HG03342 (cell line): ENCODE results near the gene OMP.

Source experiments
- ATAC-seq: cut with Tn5 transposase; IDR thresholded peaks from one replicate; pipeline ENCODE4 v1.9.1; 2021; ENCODE audit warnings: mild to moderate bottlenecking, moderate library complexity; ENCODE audit not compliant: unreplicated experiment

The OMP gene

DNA sequence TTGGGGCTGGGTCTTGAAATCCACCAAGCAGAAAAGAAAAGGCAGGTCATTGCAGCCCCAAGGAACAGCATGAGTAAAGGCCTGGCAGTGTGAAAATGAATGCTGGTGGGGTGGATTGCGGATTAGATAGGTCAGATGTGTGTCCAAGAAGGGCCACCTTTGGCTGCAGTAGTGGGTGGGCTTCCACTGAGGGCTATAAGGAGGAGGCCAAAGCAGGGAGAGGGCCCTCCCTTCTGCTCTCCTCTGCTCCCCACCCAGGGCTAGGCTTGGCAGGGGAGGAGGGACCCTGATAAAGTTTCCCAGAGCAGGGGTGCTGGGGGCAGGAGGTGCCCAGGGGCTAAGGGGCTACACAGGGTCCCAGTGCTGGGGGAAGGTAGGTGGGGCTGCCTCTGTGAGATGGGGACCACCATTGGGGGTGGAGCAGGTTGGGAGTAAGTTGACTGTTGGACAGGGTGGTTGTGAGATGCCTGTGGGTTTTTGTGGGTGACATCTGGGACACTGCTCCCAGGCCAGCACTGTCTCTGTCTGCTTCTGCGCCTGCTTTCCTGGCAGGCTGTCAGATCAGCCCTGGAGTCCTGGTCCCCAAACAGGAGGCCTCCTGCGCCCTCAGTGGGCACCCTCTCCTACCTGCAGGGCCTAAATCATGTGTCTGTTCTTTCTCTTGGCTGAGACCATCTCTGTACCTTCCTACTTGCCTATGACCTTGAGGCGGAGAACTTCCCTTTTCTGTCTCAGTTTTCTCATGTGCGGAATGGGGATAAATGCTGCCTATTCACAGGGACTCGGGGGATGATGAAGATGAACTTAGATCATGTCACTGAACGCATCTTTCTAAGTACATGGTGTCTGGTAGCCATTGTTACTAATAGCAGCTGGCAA, 33.9 kb upstream of the OMP start:
- no peak for ATAC-seq

DNA sequence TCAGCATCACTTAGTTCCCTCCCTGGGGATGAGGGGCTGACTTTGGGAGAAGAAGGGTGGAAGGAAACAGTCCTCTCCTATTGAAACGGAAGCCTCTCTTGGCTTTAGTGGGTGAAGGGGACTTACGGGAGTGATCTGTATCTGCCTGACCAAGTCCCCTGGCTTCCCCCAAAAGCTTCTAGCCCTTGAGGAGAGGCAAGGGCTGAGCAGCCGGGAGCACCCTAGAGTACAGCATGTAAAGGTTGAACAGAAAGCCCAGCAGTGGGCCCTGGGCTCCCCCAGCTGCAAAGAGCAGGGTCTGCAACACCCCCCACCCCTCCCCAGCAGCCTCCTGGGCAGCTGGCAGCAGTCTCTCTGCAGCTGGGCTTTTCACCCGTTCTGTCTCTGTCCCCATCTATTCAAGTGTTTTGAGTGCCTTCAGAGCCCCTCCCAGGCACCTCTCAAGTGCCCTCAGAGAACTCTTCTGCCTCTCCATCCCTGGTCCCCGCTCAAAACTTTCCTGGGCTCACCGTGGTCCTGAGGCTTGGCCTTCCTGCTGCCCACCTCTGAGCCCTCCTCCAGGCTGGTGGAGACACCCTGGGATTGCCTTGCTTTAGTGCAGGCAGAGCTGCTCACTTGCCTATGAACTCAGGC, 33.2 kb upstream of the OMP start:
- ATAC-seq, result no peak

DNA sequence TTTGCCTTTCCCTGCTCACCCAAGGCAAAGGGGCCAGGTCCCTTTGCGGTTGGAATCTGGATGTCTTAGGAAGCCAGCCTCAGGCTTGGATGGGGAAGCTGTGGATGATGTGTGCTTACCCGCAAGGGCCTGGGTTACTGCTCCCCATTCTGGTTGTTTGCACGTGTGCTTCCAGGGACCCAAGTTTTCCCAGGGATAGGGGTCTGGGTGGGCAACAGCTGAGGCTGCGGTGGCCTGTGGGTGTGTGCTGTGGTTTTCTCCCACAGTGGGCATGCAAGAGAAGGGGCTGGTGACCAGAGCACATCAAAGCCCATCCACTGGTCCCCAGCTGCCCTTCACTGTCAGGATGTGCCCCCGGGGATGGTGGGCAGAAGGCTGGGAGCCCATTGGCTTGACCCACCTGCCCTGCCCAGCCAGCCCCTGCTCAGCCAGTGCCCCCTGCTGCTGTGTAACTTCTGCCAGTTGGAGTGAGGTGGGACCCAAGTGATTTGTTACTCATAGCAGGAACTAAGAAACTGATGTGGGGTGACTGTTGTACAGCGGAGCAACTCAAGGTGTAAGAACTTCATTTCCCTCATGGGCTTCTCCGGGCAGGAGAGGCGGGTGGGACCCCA, 32.6 kb upstream of the OMP start:
- ATAC-seq, result no peak

DNA sequence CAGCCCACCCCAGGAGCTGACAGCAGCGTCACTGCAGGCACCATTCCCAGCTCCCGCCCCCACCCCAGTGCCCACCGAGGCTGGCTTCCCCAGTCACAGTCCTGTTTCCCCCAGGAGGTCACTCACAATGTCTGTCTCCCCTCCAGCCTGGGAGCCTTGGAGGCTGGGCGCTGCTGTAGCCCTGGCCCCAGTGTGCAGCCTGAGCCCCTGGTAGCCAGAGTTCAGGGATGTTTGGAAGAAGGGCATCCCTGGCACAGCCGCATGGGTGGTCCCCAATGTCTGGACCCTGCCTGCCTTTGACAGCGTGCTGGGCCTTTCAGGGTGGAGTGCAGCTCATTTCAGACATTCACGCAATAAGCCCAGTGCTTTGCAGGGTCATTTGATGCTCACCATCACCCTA, 31.6 kb upstream of the OMP start:
- ATAC-seq, result no peak

DNA sequence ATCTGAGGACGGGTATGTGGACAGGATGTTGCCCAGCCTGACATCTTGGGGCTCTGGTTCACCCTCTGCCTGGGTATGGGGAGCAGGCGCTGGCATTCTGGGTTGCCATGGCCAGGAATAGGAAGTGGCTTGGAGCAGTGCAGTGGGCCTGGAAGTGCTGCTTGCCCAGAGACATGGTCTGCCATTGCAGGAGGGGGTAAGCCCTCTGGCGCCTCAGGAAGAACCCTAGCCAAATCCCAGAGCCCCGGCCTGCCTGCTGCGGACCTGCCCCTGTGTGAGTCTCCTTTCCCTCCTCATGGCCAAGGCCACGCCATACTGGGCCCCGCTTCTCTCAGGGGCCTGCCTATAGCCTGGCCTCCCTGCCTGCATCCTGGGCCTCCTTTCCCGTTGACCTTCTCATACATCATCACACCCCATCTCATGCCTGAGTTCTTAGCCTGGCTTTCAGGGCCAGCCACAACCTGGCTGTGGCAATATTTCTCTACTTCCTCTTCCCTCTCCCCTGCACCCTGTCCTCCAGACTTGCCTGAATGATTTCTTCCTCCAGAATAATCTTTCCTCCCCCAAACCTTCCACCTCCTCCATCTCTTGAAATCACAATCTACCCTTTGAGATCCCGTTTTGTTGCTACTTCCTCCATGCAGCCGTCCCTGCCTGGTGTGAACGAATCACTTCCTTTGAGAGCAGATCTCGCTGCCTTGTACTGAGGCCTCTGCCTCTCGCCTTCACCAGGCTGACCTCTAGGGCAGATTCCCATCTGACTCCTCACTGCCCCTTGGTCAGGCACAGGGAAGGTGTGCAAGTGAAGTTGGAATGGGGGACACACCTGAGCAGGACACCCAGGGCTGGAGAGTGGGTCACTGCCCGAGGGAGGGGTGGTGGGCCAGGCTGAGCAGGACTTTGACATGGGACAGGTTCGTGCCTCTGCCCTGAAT, 30.7 kb upstream of the OMP start:
- no peak for ATAC-seq

DNA sequence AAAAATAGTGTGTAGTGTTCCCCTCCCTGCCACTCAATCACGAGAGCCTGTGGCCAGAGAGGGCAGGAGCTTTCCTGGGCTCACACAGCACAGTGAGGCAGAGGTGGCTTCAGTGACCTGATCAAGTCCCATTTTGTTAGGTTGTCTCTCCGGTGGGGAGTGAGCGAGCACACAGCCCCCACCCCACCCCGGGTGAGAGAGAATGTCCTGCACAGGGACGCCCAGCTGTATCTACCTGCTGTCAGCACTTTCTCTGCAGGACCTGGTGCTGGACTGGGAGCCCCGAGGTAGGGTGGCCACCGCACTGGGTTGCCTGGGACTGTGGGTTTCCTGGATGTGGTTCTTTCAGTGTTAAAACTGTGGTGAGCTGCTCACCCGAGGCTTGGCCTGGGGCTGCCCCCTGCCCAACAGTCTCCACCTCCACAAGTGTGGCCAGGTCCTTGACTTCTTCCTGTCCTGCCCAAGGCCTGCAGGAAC, 29.8 kb upstream of the OMP start:
- no peak for ATAC-seq

DNA sequence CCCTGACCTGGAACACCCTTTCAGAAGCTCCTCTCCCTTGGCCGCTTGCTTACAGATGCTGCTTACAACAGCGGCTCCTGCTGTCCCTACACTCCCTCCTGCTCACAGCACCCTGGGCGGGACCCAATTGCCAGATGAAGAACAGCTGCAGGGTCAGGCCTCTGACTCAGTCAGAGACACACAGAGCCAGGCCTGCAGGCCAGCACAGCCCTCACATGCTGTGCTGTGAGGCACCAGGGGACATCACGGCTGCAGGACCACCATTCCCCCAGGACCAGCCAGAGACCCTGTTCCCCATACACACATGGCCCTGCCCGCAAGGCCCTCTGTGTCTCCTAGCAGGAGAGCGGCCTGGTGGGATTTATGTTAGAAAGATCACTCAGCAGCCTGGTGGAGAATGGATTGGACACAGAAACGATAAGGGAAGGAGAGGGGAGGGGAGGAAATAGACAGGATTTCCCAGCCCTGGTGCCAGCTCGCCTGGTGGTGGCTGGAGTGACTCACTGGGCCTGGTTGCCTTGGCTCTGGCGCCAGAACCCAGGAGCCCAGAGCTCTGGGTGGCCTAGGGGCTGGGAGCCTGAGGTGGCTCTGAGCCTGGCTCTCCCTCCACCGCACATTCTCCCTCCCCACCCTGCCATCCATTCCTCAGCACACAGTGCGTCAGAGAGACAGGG, 29.2 kb upstream of the OMP start:
- ATAC-seq, result no peak

DNA sequence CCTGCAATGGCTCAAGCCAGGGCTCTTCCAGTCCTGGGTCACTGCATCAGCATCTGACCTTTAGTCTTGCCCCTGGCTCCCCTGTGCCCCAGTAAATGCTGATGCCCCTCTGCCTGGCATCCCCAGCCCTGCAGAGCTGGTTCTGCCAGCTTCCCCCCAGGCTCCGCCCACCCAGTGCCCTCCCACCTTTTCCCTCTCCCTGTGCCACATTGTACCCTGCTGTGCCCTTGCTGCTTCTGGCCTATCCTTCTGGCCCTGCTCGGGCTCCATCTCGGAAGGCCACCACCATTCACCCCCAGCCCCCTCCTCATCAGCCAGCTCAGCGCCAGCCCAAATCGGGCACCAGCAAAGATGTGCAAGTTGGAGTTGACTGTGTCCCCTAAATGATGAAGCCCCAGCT, 28.4 kb upstream of the OMP start:
- ATAC-seq, result no peak

DNA sequence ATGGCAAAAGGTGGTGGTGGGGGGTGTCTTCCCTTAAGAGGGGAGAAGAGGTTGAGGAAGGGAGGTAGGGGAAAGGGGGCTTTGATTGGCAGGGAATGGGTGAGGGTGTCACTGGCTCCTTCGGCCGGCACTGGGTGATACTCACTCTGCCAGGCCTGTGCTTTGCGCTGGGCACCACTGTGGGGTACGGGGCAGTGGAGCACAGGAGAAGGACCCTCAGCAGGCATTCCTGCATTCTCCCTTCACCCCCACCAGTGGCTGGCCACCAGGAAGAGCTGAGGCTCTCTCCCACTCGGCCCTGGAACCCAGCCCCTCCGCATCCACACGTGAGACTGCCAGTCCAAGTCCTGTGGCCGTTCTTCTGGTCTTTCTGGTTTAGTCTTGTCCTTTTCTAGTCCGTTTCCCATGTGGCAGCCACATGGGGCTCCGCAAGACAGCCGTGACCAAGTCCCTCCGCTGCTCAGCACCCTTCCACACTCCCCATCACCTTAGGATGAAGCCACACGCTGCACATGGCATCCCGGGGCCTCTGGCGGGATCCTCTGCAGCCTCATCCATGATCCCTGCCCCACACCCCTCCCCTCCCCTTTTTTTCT, 27.9 kb upstream of the OMP start:
- ATAC-seq, result no peak

DNA sequence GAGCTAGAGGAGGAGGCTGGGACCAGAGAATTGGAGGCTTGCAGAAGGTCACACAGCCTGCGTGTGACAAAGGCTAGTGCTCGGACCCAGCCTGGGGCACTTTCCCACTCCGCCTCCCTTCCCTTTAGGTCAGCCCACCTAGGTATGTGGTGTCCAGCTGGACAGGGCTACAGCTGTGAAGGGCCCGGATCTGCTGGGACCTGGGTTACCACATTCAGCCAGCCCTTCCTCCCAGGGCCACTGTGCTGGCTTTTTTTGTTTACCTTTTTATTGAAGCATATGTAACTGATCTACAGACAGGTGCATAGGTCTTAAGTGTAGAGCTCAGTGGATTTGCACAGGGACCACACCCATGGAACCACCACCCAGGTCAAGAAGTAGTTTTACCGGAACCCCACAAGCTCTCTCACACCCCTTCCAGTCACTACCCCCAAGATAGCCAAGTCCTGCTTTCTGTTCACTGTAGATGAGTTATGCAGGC, 27.2 kb upstream of the OMP start:
- no peak for ATAC-seq

DNA sequence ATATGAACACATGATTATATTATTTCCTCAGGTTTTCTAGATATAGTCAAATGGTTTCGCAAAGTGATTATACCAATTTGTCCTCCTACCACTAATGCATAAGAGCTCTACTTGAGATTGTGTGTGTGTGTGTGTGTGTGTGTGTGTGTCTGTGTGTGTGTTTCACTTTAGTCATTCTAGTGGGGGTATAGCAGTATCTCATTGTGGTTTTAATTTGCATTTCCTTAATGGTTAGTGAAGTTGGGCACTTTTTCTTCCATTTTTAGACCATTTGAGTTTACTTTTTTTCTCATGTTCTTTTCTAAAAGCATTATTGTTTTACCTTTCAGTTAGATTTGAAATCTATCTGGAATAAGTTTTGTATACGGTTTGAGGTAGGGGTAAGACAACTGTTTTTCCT, 23.0 kb upstream of the OMP start:
- no peak for ATAC-seq

DNA sequence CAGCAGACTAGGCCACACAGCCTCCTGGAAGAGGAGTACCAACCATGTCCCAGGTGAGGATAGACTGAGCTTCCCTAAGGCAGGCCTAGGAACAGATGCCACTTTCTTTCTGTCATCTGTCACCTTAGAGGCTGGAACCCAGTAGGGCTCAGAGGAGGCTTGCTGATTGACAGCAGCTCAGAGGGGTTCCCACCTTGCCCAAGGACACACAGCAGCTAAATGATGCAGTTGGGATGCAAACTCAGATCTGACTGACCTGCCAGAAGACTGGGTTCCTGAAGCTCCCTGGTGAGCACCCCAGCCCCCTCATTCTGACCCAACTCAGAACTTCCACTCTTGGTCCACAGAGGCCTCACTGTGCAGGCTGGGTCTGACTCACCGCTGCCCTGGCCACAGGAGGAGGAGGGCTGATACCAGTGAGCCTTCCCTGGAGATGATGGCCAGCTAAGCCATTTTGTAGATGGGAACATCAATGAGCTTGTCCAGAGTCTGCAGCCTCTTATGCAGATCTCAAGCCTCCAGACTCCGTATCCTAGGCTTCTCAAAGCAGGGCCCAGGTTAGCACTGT, 21.9 kb upstream of the OMP start:
- no peak for ATAC-seq

DNA sequence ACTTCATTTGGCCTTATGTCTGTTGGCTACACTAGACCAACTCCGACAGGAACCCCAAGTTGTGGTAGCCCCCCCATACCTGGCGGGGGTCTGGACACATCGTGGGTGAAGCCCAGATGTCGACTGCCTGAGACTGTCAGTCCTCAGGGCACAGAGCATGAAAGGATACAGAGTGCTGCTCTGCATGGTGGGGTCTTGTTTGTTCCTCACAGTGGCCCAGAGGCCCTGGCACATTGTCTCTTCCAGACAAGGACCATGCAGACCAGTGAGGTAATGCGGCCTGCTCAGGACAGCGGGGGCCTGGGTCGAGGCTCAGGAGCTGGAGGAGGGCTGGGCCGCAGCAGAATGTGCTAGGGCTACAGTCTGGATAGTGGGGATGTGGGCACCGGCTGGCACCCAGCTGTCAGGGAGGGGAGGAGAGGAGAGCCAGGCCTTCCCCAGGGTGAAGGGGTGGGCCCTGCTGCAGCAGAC, 21.2 kb upstream of the OMP start:
- ATAC-seq, result no peak

DNA sequence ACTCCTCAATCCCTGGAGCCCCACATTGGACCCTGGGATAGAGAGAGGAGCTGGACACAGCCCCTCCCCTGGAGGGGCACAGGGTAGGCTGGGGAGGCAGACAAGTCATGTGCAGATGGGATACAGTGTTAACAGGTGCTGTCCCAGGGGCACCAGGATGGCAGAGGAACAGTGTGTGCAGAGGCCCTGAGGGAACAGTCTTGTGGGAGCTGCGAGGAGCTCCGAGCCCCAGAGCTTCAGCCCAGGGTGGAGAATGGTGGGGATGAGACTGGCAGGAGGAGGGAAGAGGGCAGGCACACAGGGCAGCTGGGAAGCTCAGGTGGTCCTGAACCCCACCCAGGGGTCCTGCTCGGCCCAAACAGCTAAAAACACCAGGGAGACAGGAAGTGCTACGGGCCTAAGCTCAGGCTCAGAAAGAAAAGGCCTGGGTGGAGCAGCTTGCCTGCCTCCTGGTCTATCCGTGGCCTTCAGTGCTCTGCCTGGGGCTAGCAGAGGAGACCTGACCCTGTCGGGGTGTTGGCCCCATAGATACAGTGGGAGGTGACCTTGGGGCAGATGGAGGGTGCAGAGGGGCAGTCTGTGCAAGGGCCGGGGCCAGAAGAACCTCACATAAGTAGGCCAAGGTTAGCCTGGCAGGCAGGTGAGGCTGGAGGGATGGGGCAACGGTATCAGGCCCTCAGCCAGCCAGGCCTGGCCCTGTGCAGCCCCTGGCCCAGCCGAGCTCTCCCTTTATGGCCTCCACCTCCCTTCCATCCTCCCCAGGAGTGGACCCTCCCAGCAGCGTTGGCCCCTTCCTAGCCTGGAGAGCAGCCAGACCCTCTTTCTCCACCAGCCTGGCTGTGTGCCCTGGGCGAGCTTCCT, 20.4 kb upstream of the OMP start:
- ATAC-seq, result no peak

DNA sequence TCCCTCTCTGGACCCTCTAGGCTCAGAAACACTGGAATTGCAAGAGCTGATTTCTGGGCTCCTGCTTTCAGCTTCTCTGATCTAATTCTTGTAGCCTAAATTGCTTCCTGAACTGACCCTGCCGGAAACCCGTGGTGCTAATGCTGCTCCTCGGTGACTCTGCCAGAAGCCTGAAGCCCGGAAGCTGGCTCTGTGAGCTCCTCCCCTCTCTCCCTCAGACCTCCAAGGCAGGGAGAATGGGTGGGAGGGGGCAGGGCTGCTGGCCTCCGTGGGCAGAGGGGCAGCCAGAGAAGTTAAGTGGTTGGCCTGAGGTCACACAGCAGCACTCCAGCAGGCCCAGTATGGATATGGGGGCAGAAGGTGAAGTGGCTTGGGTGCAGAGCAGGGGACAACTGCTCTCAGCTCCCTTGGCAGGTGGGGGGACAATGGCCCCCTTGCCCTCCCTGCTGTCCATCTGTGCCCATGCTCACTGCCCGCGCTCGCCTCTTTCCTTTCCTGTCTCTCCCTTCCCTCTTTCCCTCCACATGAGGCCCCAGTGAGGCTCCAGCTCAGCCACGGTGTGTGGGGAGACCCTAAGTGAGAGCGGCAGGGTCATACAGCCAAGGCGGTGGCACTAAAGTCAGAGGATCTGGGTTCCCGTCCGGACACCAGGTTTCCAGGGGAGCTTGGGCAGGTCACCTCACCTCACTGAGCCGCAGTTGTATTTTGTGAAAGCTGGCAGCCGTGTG, 19.6 kb upstream of the OMP start:
- no peak for ATAC-seq

DNA sequence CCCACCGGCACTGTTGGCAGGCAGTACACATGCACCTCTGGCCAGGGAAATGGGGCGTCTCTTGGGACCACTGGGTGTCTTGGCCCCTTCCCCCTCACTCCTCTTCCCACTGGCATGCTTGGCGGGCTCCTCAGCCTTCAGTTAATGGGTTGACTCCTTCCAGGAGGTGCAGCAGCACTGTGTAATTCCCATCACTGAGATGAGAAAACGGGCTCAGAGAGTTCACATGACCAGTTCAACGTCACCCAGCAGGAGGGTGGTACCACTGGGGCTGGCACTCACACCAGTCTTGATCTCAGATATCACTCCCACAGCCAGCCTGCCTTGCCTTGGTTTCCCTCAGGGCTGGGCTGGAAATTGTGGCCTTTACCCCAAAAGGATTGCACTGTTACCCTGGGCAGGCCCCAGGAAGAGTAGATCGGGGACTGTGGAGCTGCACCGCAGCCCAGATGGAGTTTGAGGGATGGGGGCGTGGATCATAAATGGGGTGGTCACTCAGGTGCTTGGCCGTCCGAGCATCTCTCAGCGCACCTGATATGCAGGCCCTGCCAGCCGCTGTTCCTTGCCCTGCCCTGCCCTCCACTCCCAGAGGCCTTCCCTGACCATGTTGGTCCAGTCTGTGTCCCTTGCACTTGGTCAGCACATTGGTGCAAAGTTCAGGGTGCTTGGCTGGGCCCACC, 18.9 kb upstream of the OMP start:
- no peak for ATAC-seq

DNA sequence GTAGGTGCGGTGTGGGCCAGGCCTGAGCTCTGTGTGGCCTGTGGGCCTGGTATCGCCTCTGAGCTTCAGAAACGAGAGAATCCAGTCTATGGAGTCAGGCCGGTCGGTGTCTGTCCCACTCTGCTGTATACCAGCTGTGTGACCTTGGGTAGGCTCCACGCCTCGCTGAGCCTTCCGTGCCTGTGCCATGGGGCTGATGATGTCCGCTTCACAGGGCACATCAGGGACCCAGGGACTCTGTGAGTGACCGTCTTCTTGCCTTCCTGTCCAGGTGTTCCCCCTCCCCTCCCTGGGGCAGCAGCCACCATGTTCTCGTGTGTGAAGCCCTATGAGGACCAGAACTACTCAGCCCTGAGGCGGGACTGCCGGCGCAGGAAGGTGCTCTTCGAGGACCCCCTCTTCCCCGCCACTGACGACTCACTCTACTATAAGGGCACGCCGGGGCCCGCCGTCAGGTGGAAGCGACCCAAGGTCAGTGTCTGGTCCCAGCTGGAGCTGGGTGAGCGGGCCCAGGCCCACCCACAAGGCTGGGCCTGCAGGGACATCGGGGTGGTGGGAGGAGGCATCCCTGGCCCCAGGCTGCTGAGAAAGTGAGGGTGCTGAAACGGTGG, 18.0 kb upstream of the OMP start:
- no peak for ATAC-seq
